NK-92 (cell line): Measurements from ENCODE around the gene IQGAP2.

Experiments
- DNase-seq: peaks from one replicate; lab custom pipeline; 2025; ENCODE audit not compliant: unreplicated experiment; lab: John Stamatoyannopoulos, UW

The IQGAP2 gene

GRCh38 chr5:76704131-76704663, 301.1 kb downstream of the IQGAP2 start:
- no peak for DNase-seq

DNA sequence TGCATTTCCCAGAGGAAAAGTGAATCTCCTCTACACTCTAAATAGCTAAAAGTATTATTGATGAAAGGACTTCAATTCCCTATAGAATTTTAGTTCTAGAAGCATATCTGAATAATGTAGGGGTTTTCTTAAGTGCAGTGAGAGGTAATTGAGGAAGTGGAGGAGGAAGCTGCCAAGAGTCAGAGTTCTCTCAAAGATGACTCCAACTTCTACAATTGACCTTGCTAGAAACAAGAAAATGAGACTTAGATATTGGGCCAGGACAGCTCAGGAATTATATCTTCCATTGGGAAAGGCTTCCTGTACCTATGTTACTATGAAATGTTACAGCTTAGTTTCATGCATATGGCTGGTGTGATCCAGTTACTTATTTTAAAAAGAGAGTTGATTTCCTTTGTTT, 302.5 kb downstream of the IQGAP2 start:
- no peak for DNase-seq

DNA sequence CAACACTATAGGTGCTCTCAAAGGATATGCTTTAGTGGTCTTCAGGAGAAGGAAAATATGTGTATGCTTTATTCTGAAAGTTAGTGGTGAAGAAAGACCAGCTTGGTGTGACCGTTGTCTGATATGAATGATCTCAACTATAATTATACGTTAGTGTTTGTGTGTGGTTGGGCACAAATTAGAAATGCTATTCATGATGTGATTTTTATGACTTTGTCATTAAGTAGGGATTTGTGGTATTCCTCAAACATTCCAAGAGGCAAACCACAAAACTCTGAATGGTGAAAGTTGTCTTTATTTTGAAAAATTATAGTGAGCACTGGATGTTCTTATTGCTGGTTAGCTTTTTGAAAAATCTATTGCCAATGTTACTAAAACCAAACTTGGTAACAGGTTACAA, 306.7 kb downstream of the IQGAP2 start:
- DNase-seq = no peak

DNA sequence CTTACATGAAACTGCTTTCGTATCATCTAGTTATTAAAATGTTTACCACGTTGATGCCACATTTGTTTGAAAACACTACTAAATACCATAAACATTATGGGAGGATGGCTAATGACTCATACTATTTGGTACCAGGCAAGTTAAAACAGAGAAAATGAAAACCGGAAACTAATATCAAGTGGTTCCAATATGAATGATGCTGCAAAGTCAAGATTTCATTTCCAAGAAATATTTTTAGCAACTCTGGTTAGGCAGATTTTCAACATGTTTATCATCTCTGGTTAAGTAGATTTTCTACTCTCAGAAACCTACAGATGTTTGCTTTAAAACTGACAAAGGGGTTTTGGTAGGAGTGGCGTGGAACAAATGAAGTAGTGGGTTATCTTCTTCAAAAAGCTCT, 307.9 kb downstream of the IQGAP2 start:
- no peak for DNase-seq

DNA sequence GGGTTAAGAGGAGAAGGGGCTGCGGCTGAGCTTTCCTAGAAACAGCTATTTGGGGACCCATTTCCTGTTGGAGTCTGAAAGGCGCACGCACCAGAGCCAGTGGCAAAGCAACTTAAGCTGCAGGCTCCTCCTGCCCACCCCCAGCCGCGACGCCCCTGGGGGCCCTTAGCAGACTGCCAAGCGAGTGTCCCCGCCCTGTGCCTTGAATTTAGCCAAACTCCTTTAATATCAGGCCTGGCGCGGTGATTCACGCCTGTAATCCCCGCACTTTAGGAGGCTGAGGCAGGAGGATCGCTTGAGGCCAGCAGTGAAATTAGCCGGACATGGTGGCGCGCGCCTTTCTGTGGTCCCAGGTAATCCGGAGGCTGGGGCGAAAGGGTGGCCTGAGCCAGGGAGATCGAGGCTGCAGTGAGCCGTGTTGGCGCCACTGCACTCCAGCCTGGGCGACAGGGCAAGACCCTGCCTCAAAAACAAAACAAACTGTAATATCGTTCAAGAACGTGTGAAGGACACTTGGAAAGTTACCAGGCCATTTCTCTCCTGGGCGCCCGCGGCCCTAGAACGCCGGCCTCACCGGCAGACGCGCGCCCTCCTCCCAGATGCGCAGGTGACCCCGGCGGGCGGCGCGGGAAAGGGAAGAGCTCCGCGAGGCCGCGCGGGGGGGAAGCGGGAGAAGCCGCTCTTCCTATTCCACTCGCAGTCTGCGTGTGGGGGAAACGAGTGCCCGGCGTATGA, 311.8 kb downstream of the IQGAP2 start:
- DNase-seq = no peak

- DNase-seq = no peak
Measured at GRCh38 chr5:76715486-76715735, 312.3 kb downstream of the IQGAP2 start.

DNA sequence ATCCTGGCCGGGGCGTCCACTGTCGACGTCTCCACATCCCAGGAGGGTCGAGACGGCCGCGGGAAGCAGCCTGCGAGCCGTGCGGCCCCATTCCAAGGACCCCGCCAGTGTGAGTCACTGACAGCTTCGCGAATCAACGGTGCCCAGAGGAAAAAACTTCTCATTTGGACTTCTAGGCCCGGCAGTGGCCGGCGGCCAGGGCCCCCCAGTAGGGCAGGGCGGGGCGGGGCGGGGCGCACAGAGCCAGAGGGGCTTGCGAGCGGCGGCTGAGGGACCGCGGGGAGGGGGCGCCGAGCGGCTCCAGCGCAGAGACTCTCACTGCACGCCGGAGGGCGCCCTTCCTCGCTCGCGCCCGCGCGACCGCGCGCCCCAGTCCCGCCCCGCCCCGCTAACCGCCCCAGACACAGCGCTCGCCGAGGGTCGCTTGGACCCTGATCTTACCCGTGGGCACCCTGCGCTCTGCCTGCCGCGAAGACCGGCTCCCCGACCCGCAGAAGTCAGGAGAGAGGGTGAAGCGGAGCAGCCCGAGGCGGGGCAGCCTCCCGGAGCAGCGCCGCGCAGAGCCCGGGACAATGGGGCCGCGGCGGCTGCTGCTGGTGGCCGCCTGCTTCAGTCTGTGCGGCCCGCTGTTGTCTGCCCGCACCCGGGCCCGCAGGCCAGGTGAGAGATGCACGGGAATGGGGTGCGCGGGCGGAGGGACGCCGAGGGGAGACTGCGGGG, 312.8 kb downstream of the IQGAP2 start, which contains the start of gene F2R:
TSS of gene F2R (plus strand) at position 391 of the 720 bp plus-strand sequence. CDS start at position 573, 182 bp downstream.
- DNase-seq = no peak

GRCh38 chr5:76716456-76717157, 313.5 kb downstream of the IQGAP2 start:
- DNase-seq = no peak

- no peak for DNase-seq
Measured at GRCh38 chr5:76717222-76718083, 314.4 kb downstream of the IQGAP2 start.

- no peak for DNase-seq
Measured at GRCh38 chr5:76718381-76718832, 315.3 kb downstream of the IQGAP2 start.

DNA sequence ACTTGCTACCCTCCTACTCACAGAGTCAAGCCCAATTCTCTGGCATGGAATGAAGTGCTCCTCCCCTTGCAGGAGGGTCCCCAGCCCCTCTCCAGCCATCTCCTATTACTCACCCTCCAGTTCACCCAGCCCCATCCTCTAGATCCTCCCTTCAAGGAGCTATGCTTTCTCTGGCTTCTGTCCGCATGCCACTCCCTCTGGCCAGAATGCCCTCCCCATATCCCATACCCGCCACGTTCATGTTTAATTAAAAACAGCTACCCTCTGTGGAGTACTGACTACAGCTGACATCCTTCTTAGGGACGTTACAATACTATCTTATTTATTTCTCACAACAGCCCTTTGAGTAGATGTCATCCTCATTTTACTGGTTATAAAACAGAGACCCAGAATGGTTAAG, 315.8 kb downstream of the IQGAP2 start:
- no peak for DNase-seq

GRCh38 chr5:76720988-76721569, 318.0 kb downstream of the IQGAP2 start:
- DNase-seq = no peak

- DNase-seq = no peak
Measured at GRCh38 chr5:76723266-76723665, 320.2 kb downstream of the IQGAP2 start.

DNA sequence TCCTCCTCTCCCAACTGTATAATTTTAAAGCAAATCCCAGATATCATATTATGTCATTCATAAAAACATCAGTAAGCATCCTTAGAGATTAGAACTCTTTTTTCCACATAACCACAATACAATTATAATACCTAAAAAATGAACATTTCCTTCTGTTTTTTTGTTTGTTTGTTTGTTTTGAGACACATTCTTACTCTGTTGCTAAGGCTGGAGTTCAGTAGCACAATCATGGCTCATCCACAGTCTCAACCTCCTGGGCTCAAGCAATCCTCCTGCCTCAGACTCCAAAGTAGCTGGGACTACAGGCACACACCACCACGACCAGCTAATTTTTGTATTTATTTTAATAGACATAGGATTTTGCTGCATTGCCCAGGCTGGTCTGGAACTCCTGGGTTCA, 320.8 kb downstream of the IQGAP2 start:
- no peak for DNase-seq

DNA sequence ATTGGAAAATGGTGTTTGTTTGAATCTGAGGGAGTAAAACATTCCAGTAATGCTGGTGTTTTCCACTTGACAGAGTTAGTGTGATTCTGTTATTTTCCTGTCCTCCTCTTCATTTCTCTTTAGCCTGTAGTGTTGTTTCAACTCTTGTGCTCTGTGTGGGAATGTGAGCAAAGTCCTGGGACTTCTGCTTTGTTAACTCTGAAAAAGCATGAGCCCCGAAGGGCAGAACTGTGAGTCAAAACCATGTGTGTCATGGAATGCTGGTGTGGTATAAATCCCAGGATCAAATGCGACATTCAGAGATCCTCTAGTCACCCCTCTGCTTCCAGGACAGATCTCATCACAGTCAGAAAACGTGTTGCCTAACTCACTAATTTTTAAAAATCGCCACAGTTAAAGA, 321.8 kb downstream of the IQGAP2 start:
- no peak for DNase-seq

- no peak for DNase-seq
Measured at GRCh38 chr5:76728965-76729364, 325.9 kb downstream of the IQGAP2 start.

- DNase-seq = no peak
Measured at GRCh38 chr5:76729373-76730290, 326.5 kb downstream of the IQGAP2 start.

- DNase-seq = no peak
Measured at GRCh38 chr5:76732405-76733048, 329.4 kb downstream of the IQGAP2 start.

GRCh38 chr5:76733049-76733417, 329.9 kb downstream of the IQGAP2 start:
- no peak for DNase-seq
